Left hindlimb (tissue), 1 donor: ENCODE results near the gene ARHGAP15.
A peak's percentile ranks its signal among the peaks of the same experiment; 100 is the strongest.
"Not testable (repeated sequence)": the region's sequence is repeated elsewhere in the genome, so short reads cannot be mapped to it uniquely, and the experiment has no call there.

Source experiments
- DNase-seq: peaks from one replicate; pipeline ENCODE4 v3.0.0-alpha.2; 2018

The ARHGAP15 gene

GRCh38 chr2:143499061-143499460, 369.8 kb downstream of the ARHGAP15 start:
- DNase-seq = no peak

- DNase-seq = no peak
Measured at GRCh38 chr2:143501106-143501676, 372.0 kb downstream of the ARHGAP15 start.

- no peak for DNase-seq
Measured at GRCh38 chr2:143503280-143503679, 374.1 kb downstream of the ARHGAP15 start.

- DNase-seq = no peak
Measured at GRCh38 chr2:143504397-143504796, 375.2 kb downstream of the ARHGAP15 start.

GRCh38 chr2:143505542-143505941, 376.3 kb downstream of the ARHGAP15 start:
- DNase-seq = no peak

GRCh38 chr2:143513081-143513480, 383.9 kb downstream of the ARHGAP15 start:
- peak; percentile 46 for DNase-seq

- no peak for DNase-seq
Measured at GRCh38 chr2:143514413-143514812, 385.2 kb downstream of the ARHGAP15 start.

- no peak for DNase-seq
Measured at GRCh38 chr2:143515318-143515717, 386.1 kb downstream of the ARHGAP15 start.

GRCh38 chr2:143519521-143519920, 390.3 kb downstream of the ARHGAP15 start:
- no peak for DNase-seq

GRCh38 chr2:143521396-143521795, 392.2 kb downstream of the ARHGAP15 start:
- DNase-seq = no peak

GRCh38 chr2:143522699-143523098, 393.5 kb downstream of the ARHGAP15 start:
- no peak for DNase-seq

GRCh38 chr2:143524119-143524553, 394.9 kb downstream of the ARHGAP15 start:
- no peak for DNase-seq

GRCh38 chr2:143524559-143525401, 395.6 kb downstream of the ARHGAP15 start:
- no peak for DNase-seq

- peak; percentile 40 for DNase-seq
Measured at GRCh38 chr2:143525402-143525860, 396.2 kb downstream of the ARHGAP15 start.

GRCh38 chr2:143526498-143526897, 397.3 kb downstream of the ARHGAP15 start:
- no peak for DNase-seq

- no peak for DNase-seq
Measured at GRCh38 chr2:143528021-143528420, 398.8 kb downstream of the ARHGAP15 start.

GRCh38 chr2:143529118-143529720, 400.0 kb downstream of the ARHGAP15 start:
- no peak for DNase-seq

GRCh38 chr2:143530758-143531157, 401.5 kb downstream of the ARHGAP15 start:
- no peak for DNase-seq

- DNase-seq = no peak
Measured at GRCh38 chr2:143532061-143532460, 402.8 kb downstream of the ARHGAP15 start.

- DNase-seq = no peak
Measured at GRCh38 chr2:143533846-143534245, 404.6 kb downstream of the ARHGAP15 start.

GRCh38 chr2:143535802-143536201, 406.6 kb downstream of the ARHGAP15 start:
- no peak for DNase-seq

GRCh38 chr2:143541899-143542298, 412.7 kb downstream of the ARHGAP15 start:
- not testable (repeated sequence) for DNase-seq

- no peak for DNase-seq
Measured at GRCh38 chr2:143545059-143545948, 416.1 kb downstream of the ARHGAP15 start.
